ENCODE results near the gene JADE1.

GRCh38 chr4:128853741-128854140 lies 44.2 kb downstream of the JADE1 start:
- no peak for TF ChIP-seq CTCF (IDR thresholded peaks at IDR 0.05; ENCODE audit: low read depth, low read length, missing input control)
- no peak for TF ChIP-seq FOXA1 (IDR thresholded peaks at IDR 0.05)
- no peak for TF ChIP-seq ATF3 (IDR thresholded peaks at IDR 0.05)
- TF ChIP-seq GABPA (IDR thresholded peaks at IDR 0.05 in 1 of 2, conservative IDR thresholded peaks at IDR 0.05 in 1 of 2): no peak
- no peak for TF ChIP-seq RAD21 (IDR thresholded peaks at IDR 0.05)
- TF ChIP-seq TAF1 (conservative IDR thresholded peaks at IDR 0.05): no peak
- no peak for TF ChIP-seq EGR1 (IDR thresholded peaks at IDR 0.05; ENCODE audit: low read depth in 2 of 2)
- no peak for TF ChIP-seq SP1 (IDR thresholded peaks at IDR 0.05)
